NCI-H82 treated with DMSO at 0.1 percent for 48 hours (cell line): Measurements from ENCODE around the gene KNG1.

Experiments
- DNase-seq: peaks from one replicate; lab custom pipeline; 2025; ENCODE audit not compliant: unreplicated experiment; lab: John Stamatoyannopoulos, UW

Gene KNG1

DNA sequence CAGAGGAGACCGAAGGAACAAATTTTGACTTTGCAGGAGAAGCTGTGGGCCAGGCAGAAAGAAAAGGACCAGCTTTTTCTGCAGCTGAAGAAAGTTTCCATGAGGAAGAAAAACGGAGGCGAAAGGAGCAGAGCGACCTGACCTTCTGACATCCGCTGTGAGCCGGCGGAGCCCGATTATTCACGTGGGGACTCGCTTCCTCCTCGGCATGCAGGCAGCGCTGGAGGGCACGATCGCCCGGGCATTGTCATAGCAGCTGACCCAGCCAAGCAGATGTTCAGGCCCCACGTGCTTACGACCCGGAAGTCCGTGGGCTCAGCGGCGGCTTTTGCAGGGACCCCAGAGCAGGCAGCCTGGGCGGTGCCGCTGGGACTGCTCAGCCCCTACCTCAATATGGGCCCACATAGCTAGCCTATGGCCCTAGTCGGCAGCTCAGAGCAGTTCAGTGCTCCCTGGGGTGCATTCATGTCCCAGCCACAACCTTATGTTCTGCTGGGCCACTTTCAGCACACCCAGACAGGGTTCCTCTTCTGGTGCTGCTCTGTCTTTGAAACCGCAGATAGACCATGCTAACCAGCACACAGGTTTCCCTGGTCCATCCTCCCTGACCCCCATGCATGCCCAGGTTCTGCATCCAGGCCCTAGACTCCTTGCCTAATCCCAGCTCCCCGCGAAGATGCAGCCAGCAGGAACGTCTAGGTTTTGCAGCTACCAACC is 55.7 kb downstream of the KNG1 start:
- no peak for DNase-seq

GRCh38 chr3:186775999-186776398 is 58.8 kb downstream of the KNG1 start:
- DNase-seq: no peak

GRCh38 chr3:186779204-186779603 is 62.0 kb downstream of the KNG1 start:
- no peak for DNase-seq

- DNase-seq: no peak
These were observed 65.4 kb downstream of the KNG1 start for GRCh38 chr3:186782542-186783057.

GRCh38 chr3:186783058-186783730 is 66.0 kb downstream of the KNG1 start, which contains the start of gene EIF4A2:
Gene EIF4A2 (plus strand): TSS chr3:186783577. CDS start chr3:186783611, 34 bp downstream.
- peak; percentile 76 for DNase-seq

DNA sequence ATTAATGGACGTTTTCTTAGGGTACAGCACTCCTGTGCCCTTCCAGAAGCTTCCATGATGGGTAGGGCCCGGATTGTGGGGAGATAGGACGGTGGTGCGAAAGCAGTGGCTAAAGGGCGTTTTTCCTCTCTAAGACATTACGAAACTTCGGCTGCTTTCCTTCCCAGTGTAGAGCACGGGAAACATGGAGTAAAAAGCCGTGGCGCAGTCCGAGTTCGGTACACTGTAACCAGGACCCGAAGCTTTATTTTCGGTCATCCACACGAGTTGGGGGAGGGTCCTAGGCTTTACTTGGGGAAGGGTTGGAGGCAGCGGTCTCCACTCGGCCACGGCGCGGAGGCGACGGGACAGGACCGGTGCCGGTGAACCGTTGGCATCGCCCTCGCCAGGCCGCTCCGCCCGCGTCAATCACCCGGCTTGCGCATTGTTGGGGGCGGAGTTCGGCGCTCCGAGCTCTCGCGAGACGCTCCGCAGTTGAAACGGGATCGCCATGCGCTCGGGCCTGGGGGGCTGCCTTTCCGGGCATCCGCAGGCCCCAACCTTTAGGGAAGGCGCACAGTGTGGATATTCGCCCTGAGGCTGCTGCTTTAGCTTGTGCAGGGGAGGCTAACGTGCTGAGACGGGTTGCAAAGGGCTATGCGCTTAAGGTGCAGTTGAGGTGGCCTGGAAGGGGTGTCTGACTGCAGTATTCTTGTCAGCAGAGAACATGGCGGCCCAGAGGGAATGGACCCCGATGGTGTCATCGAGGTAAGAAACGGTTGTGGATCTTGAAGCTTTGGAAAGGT is 66.8 kb downstream of the KNG1 start:
- no peak for DNase-seq

DNA sequence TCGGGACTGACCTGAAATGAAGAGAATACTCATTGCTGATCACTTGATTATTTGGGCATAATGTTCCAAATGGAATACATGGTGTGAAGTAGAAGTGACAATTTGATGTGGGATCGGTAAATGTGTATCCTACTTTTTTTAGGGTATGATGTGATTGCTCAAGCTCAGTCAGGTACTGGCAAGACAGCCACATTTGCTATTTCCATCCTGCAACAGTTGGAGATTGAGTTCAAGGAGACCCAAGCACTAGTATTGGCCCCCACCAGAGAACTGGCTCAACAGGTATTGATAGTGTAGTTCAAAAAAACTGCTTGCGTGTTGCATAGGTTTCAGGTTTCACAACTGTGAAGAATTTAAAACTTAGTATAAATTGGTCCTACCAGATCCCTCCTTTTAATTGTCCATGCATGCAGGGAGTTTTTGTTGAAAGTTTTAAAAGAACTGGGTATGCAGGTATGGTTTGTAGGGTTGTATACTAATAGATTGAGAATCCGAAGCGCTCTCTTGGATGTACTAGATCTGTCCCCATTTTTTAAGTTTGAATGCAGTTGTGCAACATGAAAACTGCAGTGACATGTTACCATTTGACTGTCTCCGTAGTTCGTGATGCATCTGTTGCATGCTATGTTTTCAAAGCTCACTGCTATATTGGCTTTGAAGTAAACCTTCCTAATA is 67.8 kb downstream of the KNG1 start:
- DNase-seq: no peak

DNA sequence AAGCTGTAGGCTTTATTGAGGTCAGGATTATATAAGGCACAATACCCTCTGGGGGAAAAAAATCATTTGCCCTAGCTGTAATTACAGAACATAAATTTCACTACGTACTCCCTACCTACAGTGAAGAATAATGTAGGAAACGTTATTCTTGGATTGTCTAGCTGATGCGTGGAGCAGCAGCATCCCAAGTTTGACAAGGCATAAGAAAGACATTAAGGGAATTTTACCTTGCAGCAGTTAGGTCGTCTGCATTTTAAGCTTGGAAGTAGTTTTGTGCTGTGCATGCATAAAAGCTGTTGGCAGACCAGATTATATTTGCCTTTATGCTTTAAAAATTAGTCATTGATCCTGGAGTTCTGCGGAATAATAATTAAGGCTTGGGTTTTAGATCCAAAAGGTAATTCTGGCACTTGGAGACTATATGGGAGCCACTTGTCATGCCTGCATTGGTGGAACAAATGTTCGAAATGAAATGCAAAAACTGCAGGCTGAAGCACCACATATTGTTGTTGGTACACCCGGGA is 68.4 kb downstream of the KNG1 start:
- DNase-seq: no peak

DNA sequence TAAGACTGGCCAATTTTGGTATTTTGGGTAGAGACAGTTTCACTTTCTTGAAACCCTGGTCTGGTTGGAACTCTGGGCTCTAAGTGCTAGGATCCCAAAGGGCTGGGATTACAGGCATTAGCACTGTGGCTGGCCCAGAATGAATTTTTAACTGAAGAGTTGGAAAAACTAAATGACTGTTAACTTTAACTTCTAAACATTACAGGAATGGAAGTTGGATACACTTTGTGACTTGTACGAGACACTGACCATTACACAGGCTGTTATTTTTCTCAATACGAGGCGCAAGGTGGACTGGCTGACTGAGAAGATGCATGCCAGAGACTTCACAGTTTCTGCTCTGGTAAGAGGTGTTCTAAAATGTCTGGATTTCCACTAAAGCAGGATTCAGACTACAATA is 69.8 kb downstream of the KNG1 start:
- no peak for DNase-seq

- no peak for DNase-seq
These were observed 70.7 kb downstream of the KNG1 start for GRCh38 chr3:186787642-186788481.

DNA sequence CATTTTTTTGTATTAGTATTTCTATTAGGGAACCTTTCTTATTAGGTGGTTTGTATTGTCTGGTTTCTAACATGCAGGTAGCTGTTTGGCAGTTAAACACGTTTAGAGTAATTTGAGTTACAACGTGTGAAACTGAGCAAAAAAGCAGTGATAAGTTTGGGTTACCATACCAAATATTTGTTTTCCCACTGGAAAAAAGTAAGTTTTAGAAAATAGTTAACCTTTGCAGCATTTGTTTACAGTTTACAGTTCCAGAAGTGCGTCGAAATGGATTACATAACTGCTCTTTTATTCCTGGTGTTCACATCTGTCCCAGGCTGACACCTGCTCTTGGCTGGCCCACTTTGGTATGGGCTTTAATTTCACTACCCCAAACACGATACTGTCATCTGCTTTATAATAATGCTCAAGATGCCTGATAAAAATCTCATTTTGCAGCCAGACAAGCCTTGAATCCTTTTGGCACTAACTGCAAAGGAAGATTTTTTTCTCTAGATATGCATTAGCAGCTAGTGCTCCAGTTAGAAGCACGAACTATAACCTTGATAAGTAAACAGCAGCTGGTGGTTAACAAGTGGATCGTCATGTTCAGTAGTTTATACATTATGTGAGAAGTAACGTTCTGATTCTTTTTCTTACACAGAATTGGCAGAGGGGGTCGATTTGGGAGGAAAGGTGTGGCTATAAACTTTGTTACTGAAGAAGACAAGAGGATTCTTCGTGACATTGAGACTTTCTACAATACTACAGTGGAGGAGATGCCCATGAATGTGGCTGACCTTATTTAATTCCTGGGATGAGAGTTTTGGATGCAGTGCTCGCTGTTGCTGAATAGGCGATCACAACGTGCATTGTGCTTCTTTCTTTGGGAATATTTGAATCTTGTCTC is 71.6 kb downstream of the KNG1 start:
- DNase-seq: no peak

DNA sequence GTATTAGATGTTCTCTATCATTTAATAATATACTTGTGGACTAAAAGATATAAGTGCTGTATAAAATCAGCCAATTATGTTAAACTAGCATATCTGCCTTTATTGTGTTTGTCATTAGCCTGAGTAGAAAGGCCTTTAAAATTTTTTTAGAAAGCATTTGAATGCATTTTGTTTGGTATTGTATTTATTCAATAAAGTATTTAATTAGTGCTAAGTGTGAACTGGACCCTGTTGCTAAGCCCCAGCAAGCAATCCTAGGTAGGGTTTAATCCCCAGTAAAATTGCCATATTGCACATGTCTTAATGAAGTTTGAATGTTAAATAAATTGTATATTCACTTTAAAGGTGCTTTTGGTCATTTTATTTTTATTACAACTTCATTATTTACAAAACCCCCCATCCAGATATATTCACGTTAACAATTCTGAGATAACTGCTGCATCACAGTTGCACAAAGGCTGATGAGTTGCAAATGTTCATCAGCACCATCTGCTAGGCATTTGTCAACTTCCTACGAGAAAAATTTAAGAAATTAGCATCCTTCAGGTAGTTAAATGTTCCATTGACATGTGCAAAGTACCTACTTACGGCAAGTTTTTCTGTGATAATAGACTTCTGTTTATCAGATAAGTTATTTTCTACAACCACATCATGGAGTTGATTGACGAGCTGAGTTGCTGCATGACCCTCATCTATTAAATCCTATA is 72.5 kb downstream of the KNG1 start:
- DNase-seq: no peak

DNA sequence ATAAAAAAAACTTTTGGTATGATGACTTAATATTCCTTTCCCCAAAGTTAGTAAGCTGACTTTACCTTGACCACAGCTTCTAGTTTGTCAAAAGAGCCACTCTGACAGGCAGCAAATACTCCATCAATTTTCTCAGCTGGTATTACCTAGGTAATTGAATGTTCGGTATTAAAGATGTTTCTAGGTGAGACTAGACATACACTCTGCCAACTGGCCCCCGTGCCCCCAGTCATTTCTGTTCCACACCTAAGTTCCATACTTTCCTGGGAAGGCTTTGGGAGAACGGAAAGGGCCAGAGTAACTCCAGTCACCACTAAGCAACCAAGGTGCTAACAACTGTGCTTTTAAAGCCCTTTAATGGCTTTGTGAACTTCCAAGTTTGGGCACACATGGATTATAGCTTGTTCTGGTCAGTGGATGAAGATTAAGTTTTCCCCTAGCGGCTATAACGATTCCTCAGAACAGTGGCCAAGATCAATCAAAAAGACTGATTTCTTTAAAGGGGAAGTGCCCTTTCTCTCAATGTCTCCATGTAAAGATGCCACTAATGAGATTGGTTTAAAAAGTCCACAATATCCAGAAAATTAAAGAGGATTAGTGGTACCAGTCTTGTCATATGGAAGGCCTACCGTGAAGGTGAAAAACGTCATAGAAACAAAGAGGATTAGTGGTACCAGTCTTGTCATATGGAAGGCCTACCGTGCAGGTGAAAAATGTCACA is 73.3 kb downstream of the KNG1 start:
- peak; percentile 81 for DNase-seq
